Measurements from ENCODE around the gene GCK.
"Not testable (repeated sequence)": the region's sequence is repeated elsewhere in the genome, so short reads cannot be mapped to it uniquely, and the experiment has no call there.

GCK gene

GRCh38 chr7:44208085-44208484 lies 18.8 kb upstream of the GCK start:
- DNase-seq (ENCODE audit: low read depth), result no peak
- no peak overlapping the region for H3K4me3 ChIP-seq (ENCODE audit: control insufficient read depth, low read depth, low read length)

GRCh38 chr7:44206008-44206407 lies 16.8 kb upstream of the GCK start:
- DNase-seq (ENCODE audit: low read depth), result no peak
- no peak for TF ChIP-seq CTCF (IDR thresholded peaks at IDR 0.05; ENCODE audit: control insufficient read depth, insufficient read depth, low read depth, low read length, missing control alignments)
- H3K4me3 ChIP-seq (ENCODE audit: control insufficient read depth, low read depth, low read length), result no peak overlapping the region

More at GRCh38 chr7:44208085-44208484, 18.8 kb upstream of the GCK start:
- no peak for TF ChIP-seq CTCF (IDR thresholded peaks at IDR 0.05; ENCODE audit: control insufficient read depth, insufficient read depth, low read depth, low read length, missing control alignments)

GRCh38 chr7:44201813-44202212 lies 12.6 kb upstream of the GCK start:
- H3K4me3 ChIP-seq (ENCODE audit: control insufficient read depth, low read depth, low read length), result peak overlapping the region; percentile 73
- TF ChIP-seq CTCF (IDR thresholded peaks at IDR 0.05; ENCODE audit: control insufficient read depth, insufficient read depth, low read depth, low read length, missing control alignments), result no peak
- no peak for DNase-seq (ENCODE audit: low read depth)

DNA sequence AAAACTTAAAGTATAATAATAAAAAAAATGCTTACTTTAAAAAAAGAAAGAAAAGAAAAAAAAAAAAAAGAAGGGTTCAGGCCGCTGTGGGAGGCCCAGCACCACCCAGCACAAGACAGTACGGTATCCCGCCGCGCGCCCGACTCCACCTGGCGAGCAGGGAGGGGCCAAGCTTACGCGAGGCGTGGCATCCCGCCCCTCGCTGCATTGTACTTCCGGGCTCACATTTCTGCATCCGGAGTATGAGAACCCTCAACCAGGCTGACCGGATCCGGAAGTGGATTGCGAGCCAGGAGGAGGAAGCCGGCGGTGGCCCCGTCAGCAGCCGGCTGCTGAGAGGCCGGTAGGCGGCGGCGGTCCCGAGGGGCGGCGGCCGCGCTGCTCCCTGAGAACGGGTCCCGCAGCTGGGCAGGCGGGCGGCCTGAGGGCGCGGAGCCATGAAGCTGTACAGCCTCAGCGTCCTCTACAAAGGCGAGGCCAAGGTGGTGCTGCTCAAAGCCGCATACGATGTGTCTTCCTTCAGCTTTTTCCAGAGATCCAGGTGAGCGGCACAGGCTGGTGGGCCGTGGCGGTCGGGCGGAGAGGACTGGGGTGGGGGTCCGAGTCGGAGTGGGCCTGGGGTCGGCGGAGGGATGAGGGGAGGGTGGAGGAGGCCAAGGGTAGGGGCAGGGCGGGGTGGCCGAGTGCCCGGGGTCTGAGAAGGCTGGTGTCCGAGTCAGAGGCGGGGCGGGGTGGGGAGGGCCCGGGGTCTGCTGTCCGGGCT lies 11.6 kb upstream of the GCK start, which contains the start of gene YKT6:
Gene YKT6, plus strand, starts transcription at position 280 of the 763 bp plus-strand sequence. Its CDS starts 158 bp downstream, at position 438.
- DNase-seq (ENCODE audit: low read depth), result peak; percentile 60
- peak; percentile 41 for TF ChIP-seq CTCF (IDR thresholded peaks at IDR 0.05; ENCODE audit: control insufficient read depth, insufficient read depth, low read depth, low read length, missing control alignments)
- H3K4me3 ChIP-seq (ENCODE audit: control insufficient read depth, low read depth, low read length), result peak within 1 kb of the TSS; percentile 73

- not testable (repeated sequence) for DNase-seq (ENCODE audit: low read depth); H3K4me3 ChIP-seq (ENCODE audit: control insufficient read depth, low read depth, low read length)
Observed at GRCh38 chr7:44200163-44200562, 10.9 kb upstream of the GCK start.

DNA sequence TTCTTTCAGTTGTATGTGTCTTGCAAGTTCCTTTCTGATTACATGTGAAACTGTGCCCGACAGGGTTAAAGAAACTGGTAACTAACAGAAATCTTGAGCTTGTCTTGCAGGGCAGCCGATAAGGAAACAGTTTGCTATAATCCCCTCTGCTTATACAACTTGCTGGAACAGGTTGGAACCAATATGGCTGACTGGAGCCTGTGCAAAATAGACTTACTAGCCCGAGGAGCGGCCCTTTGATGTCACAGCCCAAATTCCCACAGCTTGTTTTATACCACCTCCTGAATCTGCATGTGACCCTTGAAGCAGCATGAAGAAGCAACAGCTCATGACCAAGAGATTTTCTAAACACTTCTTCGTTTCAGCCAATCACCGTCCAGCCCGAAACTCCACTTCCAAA lies 8.2 kb upstream of the GCK start:
- DNase-seq (ENCODE audit: low read depth), result no peak
- H3K4me3 ChIP-seq (ENCODE audit: control insufficient read depth, low read depth, low read length), result no peak overlapping the region
- no peak for TF ChIP-seq CTCF (IDR thresholded peaks at IDR 0.05; ENCODE audit: control insufficient read depth, insufficient read depth, low read depth, low read length, missing control alignments)

DNA sequence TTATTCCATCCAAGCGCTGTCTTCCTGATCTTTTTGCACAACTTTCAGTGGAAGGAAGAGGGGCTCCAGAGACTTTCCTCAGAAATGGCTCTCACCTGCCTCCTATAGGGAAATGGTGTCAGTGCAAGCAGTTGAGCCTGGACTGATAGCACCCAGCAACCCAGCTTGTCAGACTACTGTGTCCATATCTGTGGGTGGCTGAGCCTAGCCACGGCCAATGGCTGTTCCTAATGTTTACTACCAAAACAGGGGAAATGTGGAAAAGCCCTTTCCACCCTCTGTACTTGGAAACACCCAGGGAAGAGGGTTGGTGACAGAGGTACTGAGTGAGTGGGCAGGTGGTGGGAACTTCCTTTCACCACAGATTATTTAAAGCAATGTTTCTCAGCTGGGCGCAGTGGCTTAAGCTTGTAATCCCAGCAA lies 7.2 kb upstream of the GCK start:
- DNase-seq (ENCODE audit: low read depth), result peak; percentile 16
- no peak overlapping the region for H3K4me3 ChIP-seq (ENCODE audit: control insufficient read depth, low read depth, low read length)

More for the DNA sequence above, 7.2 kb upstream of the GCK start:
- TF ChIP-seq CTCF (IDR thresholded peaks at IDR 0.05; ENCODE audit: control insufficient read depth, insufficient read depth, low read depth, low read length, missing control alignments), result peak; percentile 88
